Left renal pelvis (tissue), 4 donors: ENCODE results near the gene TIMM10. TPM values are rescaled to one million over a fixed set of nuclear protein-coding genes. Genes with fewer than 3 reads are reported as not detected.

Source experiments
- DNase-seq, 4 donors: peaks; one replicate each; pipeline ENCODE4 v3.0.0-alpha.2; 2013; ENCODE audit warnings: low read depth in 4 of 4, low spot score in 3 of 4
- polyA plus RNA-seq, 4 donors: library from polyadenylated mRNA; unstranded; fragments of 120-200 nt; gene quantifications; one replicate each; pipeline ENCODE4 v1.2.1, GENCODE V29; 2013; ENCODE audit not compliant: insufficient read length in 4 of 4

TIMM10 gene
- polyA plus RNA-seq, 4 donors: 42.2 to 52.6 (median 46.8) TPM

DNA sequence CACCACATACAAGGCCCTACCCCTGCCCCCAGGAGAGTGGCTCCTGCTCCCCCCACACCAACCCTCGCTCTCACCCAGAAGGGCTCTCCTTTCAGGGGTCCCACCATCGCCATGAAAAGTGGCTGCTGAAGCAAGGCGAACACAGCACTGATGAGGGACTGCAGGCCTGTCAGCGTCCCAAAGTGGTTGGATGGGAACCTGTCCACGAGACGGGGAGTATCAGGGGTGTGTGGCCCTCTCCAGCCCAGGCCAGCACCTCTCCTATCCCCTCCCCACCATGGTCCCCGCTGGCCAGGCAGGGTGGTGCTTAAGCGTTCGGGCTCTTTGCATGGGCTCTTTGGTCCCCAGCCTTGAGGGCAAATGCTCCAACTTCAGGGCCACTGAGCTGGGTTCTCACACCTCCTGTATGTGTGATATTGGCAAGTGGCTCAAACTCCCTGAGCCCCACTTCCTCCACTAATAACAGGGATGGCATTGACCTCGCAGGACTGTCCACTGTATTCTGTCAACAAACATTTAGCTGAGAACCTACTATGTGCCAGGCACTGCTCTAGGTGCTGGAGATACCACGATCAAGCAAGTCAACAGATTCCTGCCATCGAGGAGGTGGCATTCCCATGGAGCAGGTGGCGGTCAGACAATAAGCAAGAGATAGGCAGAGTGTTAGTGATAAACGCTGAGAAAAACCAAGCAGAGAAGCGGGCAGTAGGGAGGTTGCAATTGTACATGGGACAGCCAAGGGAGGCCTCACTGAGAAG, 43.4 kb downstream of the TIMM10 start:
- no peak for DNase-seq

DNA sequence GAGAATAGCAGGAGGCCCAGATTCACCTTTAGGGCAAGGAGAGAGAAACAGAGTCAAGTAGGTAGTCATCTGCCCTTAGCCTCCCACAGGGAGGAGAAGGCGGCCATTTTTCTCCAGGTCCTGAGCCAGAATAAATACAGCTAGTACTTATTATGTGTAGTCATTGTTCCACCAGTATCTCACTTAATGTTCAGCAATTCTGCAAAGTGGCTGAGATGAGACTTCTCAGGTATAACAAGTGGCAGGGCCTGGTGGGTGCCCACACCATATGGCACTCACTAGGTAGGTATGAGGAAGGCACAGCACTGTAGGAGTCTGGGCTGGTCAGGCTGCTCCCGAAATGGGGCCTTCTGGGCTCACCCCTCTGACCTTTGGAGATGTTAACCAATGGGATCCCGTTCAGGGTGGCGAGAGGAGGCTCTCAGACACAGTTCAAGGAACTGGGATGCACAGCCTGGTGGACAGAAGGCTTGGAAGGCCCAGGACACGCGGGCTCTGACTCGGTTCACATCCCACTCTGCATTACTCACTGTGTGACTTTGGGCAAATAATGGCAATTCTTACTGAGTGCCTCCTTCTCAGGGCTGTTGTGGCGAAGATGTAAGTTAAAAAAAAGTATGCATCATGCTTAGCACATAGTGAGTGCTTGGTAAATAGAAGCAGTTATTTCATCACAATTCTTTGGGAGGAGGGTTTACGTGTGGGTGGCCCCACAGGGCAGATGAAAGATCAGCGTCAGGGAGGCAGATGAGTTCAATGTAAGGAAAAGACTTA, 45.1 kb downstream of the TIMM10 start:
- no peak for DNase-seq

DNA sequence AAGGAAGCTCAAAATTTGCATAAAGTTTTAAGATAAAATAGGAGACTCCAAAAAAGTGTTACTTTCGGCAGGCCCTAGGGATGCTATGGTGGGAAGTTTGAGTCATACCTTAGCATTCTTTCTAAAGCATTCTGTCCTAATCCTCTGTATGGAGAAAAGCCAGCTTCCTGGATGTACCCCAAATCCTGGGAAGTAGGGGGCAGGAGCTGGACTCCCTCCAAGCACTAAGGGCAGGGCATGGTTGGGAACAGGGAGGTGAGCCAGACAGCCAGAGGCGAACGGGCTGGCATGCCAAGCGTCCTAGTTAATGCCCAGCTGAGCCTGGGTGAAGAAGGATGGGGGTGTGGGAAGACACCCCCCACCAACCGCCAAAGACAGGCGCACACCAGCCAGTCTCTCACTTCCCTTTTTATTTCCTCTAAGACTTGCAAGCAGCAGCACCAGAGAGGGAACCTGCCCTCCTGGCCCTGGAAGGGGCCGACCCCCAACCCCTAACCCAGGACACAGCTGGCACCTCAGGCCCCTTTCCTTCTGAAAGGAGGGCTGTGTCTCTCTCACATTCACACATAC, 46.3 kb downstream of the TIMM10 start:
- no peak for DNase-seq

DNA sequence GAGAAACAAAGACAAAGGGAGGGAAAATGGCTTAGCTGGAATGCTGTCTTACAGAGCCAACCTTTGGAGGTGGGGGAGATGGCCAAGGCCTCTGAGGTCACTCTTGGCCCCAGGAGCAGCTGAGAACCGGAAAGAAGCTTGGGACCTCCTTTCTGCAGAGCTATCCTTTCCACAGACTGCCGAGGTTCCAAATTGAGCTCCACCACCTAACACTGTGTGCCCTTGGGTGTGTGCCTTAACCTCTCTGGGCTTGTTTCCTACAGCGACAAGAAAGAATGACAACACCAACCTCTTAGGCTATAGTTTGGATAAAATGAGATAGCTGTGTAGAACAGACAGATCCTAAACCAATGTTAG, 47.0 kb downstream of the TIMM10 start:
- no peak for DNase-seq

DNA sequence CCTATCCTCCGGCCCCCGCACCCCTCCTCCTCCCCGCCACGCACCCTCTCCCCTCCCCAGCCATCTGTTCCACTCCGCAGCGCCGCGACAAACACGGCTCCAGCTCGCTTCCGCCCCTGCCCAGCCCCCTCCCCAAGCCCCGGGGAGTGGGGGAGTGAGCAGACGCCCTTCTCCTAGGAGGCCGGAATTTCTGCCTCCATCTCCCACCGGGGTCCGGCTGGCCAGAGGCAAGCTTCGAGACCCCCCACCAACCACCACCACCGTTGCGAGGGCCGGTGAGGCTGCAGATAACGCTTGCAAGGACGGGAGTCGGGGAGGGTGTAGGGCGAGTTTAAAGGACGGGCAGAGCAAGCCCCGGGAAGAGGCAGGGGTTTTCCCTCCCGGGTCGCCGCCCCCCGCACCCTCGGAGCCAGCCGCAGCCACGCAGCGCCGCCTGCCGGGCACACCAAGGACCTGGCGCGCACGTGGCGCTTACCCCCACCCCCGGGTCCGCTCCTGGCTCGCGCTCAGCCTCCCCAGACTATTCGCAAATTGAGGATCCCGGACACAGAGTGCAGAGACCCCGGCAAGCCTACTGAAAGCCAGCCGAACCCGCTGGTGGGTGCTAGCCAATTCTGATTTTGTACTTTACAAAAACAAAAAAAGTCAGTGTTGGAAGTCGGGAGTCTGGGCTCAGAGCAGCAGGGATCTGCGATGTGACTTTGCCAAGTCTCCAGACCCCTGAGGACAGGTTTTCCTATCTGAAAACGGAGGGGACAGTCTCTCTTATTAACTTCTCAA, 47.6 kb downstream of the TIMM10 start:
- no peak for DNase-seq

DNA sequence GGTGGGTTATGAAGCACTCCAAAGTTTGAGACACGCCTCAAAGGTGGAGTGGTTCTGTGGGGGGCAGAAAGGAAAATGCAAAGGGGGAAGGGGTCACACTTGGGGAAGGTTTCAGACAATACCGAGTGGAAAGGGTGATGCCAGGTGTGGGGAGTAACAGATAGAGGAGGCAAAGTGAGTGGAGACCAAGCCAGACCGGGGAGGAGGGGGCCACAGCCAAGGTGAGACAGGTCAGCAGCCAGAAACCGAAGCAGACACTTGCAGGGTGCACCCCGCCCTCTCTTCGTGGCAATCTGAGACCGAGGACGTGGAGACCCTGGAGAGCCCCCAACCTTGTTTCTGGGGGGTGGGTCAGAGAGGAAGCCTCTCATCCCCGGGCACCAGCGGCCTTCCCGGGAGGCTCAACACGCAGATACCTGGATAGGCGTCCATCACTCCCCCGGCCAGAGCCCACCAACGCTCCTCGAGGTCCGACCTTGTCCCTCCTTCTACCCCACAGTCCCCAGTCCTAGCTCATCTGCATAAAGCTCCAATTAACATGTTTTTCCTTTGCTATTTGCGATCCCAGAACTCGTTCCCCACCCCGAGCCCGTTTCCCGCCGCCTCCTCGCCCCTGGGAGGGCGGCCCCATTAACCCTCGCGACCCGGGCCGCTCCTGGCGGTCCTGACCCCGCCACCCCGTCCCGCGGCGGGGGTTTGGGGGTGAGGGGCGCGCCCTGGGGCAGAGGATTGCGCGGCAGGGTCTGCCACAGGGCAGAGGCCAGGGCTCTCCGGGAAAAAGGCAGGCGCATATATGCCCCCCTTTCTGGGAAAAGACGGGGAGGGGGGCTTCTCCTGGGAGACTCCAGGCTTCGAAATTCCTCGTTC, 48.4 kb downstream of the TIMM10 start:
- no peak for DNase-seq

DNA sequence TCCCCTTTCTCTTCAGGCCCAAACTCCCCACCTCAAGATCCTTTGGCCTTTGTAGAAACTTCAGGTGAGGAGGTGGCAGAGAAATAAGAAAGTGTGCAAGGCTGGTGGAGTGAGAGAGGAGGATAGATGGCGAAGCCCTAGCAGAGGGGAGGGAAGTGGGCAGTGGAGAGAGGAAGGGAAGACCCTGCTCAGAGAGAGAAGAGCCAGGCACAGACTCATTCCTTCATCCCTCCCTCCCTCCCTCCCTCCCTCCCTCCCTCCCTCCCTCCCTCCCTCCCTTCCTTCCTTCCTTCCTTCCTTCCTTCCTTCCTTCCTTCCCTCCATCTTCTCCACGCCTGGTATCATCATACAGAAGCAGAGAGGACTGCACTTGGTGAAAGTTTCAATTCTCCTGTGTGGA, 49.2 kb downstream of the TIMM10 start:
- DNase-seq: no peak

DNA sequence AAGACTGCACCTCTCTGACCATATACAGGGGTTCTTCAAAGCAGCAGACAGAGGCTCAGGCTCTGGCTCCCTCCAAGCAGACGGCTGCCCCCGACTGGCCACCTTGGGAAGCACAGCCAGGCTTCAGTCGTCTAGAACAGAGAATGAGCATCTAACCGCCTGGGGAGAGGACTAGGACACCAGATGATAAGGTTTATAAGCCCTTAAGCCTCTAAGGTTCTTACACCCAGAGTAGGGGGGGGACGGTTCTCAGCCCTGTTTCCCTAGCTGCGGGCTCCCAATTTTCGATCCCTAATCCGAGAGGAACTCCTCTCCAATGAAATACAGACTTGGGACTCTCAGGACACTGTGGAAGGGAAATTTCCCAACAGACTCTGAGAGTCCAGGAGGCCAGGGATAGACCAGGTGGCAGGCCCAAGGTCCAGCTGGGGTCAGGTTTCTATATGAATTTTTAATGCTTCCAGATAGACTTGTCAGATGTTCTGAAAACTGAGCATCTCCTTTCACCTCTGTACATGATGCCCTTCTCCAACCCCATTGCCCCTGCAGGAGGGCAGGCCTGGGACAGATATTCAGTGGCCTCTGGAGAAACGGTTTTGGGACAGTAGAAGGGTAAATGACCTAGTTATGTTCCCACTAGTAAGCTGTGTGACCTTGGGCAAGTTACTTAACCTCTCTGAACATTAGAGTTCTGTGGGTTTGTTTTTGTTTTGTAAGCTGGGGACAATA, 50.0 kb downstream of the TIMM10 start:
- DNase-seq: no peak

DNA sequence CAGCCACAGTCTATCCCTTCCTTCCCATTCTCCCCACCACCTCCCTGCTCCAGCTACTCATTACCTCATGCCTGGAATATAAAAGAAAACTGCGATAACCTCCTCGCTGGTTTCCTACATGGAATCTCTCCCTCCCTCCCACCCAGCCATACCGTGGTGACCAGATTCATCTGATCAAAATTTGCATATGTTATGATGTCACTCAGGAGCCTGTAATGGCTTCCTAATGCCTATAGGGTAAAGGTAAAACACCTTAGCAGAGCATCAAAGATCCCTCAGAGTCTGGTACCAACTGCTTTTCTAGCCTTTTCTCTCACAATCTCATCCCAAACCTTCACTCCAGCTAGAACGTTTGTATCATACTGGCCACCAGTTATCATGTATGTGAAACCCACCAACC, 50.6 kb downstream of the TIMM10 start:
- no peak for DNase-seq

DNA sequence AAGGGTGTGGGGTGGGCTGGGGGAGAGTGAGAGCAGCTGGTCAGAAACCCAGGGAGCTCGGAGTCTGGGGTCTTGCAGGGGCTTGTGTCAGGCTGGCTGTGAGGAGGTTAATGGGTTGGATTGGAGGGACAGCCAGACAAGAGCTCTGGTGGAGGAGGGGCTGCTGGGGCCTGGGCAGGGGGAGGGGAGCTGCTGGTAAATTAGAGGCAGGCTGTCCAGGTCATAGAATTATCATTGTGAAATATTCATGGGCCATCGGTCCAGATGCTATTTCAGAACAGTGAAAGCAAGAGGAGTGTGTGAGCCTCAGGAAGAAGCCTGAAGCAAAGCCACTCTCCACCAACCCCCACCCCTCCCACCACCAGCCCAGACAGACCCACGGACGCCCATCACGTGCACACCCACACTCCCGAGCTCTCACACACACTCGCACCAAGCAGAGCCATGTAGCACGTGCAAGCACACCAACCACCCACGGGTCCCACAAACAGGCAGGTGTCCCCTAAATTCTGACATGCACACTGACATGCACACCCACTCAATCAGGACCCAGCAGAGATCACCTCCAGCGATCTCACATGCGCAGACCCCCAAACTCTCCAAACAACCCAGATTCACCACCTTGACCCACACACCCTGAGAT, 51.4 kb downstream of the TIMM10 start:
- no peak for DNase-seq

Other genes with a start within 250 kb of the TIMM10 start
- gene TNKS1BP1, start 205.8 kb downstream of the TIMM10 start, polyA plus RNA-seq: 10 to 100 TPM; 64.2 to 77.6 (median 72.4) TPM
- gene SSRP1, start 194.9 kb downstream of the TIMM10 start, polyA plus RNA-seq: 100 to 1,000 TPM; 116 to 210 (median 176) TPM
- gene P2RX3, start 192.4 kb downstream of the TIMM10 start, polyA plus RNA-seq: 10 to 100 TPM in 1 of 4 donors, 1 to 10 TPM in 2, under 1 TPM in 1; 0.40 to 14.4 (median 1.6) TPM
- gene PRG3, start 149.6 kb downstream of the TIMM10 start, polyA plus RNA-seq: 1 to 10 TPM in 1 of 4 donors, under 1 TPM in 3; 0.19 to 1.2 (median 0.45) TPM
- 1 to 10 TPM in 1 of 4 donors, under 1 TPM in 3; 0.20 to 2.2 (median 0.78) TPM for gene PRG2, start 140.1 kb downstream of the TIMM10 start, polyA plus RNA-seq
- 10 to 100 TPM; 24.1 to 29.1 (median 26.2) TPM for gene SLC43A3, start 103.6 kb downstream of the TIMM10 start, polyA plus RNA-seq
- gene RTN4RL2, start 70.2 kb downstream of the TIMM10 start, polyA plus RNA-seq: 1 to 10 TPM in 3 of 4 donors, under 1 TPM in 1; 1.00 to 3.6 (median 2.2) TPM
- 1 to 10 TPM; 4.9 to 9.7 (median 6.5) TPM for gene SLC43A1, start 15.1 kb downstream of the TIMM10 start, polyA plus RNA-seq
- gene SMTNL1, start 6.8 kb upstream of the TIMM10 start, polyA plus RNA-seq: under 1 TPM; 0.21 to 0.63 (median 0.38) TPM
- gene UBE2L6, start 36.9 kb upstream of the TIMM10 start, polyA plus RNA-seq: 10 to 100 TPM; 36.5 to 46.7 (median 42.3) TPM
- gene SERPING1, start 66.9 kb upstream of the TIMM10 start, polyA plus RNA-seq: 100 to 1,000 TPM; 139 to 440 (median 176) TPM
- gene YPEL4, start 119.2 kb upstream of the TIMM10 start, polyA plus RNA-seq: 1 to 10 TPM; 1.5 to 4.4 (median 3.3) TPM
- 10 to 100 TPM; 12.0 to 17.2 (median 16.5) TPM for gene CLP1, start 127.0 kb upstream of the TIMM10 start, polyA plus RNA-seq
- gene ZDHHC5, start 137.4 kb upstream of the TIMM10 start, polyA plus RNA-seq: 10 to 100 TPM; 38.9 to 55.7 (median 50.5) TPM
- 10 to 100 TPM; 15.0 to 24.4 (median 18.5) TPM for gene MED19, start 181.5 kb upstream of the TIMM10 start, polyA plus RNA-seq
- gene TMX2, start 181.8 kb upstream of the TIMM10 start, polyA plus RNA-seq: 100 to 1,000 TPM in 3 of 4 donors, 10 to 100 TPM in 1; 81.6 to 126 (median 117) TPM
- gene SELENOH, start 210.7 kb upstream of the TIMM10 start, polyA plus RNA-seq: 100 to 1,000 TPM in 2 of 4 donors, 10 to 100 TPM in 2; 88.2 to 142 (median 99.1) TPM
- under 1 TPM; 0.06 to 0.18 (median 0.13) TPM for gene BTBD18, start 221.1 kb upstream of the TIMM10 start, polyA plus RNA-seq
- 100 to 1,000 TPM; 144 to 230 (median 216) TPM for gene CTNND1, start 231.0 kb upstream of the TIMM10 start, polyA plus RNA-seq